CD4-positive, alpha-beta T cell treated with Interferon gamma for 1 hour (primary cell): ENCODE measurements around the gene HACL1.

Experiments
- DNase-seq: peaks from one replicate; pipeline ENCODE4 v3.0.0-alpha.2; 2020

The HACL1 gene

DNA sequence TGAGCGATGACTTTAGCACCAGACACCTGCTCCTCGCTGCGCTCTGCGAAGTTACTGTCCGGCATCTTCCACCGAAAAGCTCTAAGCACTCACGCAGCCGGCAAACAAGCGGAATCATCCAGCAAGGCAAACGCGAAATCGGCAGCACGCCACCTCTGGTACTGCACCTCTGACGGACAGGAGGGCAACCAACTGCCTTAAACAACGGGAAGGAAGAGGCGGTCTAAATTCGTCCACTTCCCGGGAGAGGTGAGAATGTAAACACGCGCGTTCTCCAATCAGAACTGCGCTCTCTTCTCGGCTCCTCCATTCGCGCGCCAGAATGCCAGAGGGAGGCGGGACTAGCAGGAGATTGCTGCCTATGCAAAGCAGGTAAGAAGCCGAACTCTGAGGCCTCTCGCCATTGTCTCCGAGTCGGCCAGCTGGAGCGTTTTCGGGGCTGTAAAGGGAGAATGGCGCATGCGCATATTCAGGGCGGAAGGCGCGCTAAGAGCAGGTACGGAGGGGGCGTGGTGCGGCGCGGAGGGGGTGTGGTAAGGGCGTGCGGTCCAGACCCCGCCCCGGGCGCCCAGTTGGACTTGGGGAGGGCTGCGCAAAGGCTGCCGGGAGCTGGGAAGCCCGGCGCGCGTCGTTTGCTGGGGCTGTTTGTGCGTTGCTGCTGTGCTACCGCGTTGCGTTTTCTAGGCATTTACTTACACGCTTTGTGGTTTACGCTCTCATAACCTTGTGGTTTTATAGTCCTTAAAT lies at the start of gene HACL1, which contains the start of gene BTD:
HACL1 (minus strand) TSS at position 171 of the 747 bp plus-strand sequence; CDS start at position 65, 106 bp downstream.
BTD (plus strand) TSS at position 347 of the 747 bp plus-strand sequence. CDS start 33,695 bp downstream, outside the sequence.
- peak; percentile 99 for DNase-seq

- no peak for DNase-seq
These were observed 48.5 kb upstream of the HACL1 start for GRCh38 chr3:15649858-15650257.

DNA sequence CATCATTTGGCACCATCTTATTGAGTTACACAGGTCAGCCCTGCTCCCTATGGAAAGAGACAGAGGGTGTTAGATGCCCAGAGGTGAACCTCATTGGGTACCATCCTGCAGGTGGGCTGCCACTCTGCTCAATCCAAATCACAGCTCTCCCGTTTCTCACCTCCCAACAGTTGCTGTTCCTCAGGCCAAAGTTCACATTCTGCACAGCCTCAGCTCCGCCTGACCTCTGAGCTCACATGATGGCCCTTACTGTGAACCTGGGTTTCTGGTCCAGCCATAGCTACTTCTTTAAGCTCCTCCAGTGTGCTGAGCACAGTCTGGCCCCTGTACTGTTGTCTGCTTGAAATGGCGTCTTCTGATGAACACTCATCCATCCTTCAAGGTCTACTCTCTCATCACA lies 48.0 kb upstream of the HACL1 start:
- no peak for DNase-seq

GRCh38 chr3:15647611-15648167 lies 46.3 kb upstream of the HACL1 start:
- DNase-seq = peak; percentile 52

- no peak for DNase-seq
These were observed 45.6 kb upstream of the HACL1 start for GRCh38 chr3:15646851-15647511.

- DNase-seq = no peak
These were observed 44.6 kb upstream of the HACL1 start for GRCh38 chr3:15645740-15646501.

DNA sequence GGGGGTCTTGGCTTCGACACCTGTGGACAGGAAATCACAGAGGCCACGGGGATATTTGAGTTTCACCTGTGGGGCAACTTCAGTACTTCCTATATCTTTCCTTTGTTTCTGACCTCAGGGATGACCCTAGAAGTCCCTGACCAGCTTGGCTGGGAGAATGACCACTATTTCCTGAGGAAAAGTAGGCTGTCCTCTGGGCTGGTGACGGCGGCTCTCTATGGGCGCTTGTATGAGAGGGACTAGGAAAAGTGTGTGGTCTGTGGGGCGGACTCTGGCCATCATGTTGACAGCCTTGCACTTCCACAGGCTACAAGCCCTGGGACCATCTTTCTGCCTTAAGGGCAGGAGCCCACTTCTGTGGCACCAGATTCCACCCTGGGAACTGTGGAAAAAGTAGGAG lies 43.9 kb upstream of the HACL1 start:
- no peak for DNase-seq

GRCh38 chr3:15638891-15639262 lies 37.5 kb upstream of the HACL1 start:
- no peak for DNase-seq

DNA sequence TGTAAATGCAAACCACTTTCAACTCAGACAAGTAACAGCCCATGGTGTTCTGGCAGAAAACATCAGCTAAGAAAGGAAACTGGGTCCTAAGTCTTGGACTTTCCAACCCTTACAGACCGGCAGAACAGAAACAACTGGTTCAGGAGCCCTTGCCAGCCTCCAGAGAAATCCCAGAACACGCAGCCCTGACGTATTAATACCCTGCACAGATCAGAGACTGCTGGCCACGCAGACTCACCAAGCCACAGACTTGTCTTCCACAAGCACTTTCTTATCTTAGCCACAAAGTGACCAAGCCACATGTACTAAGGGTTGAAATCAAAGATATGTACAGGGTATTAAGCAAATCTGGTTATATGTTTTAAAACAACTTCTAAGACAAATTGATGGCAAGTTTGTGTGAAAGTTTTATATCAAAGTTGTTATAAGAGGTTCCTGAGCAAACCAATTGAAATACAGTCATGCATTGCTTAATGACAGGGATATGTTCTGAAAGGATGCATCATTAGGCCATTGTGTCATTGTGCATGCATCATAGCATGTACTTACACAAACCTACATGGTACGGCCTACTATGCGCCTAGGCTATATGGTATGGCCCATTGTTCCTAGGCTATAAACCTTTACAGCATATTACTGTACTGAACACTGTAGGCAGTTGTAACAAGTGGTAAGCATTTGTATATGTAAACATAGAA lies 37.0 kb upstream of the HACL1 start:
- DNase-seq = no peak

DNA sequence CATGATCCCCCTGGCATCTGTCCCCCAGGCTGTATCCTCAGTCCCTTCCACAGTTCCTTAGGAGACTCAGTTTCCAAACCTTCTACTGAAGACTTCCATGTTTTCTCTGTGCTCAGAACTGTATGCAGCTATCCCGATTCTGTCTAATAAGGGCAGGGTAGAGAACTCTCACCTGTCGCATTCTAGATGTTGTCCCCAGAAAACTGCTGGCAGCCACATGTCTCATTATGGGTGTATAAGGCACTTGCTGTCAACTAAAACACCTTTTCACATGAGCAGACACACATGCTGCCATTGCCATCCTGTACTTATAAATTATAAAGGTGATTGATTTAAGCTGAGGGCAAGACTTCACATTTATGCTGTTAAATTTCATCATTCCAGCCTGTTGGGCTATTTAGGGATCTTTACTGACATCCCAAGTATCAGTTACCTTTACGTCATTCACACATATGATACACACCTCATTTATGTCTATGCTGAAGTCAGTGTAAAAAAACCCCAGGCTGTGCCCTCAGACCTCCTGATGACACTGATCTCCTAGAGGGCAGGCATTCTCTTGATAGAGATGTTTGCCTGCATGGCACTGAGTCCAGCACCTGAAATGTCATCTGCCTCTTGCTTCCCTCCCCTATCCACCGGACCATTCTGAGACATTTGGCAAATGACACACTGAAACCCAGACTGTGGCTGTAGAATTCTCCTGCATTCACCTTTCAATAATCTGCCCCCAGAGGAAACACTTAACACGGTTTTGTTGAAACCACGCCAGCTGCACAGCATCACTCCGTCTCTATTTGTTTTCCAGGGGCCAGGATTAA lies 36.0 kb upstream of the HACL1 start:
- DNase-seq = no peak

DNA sequence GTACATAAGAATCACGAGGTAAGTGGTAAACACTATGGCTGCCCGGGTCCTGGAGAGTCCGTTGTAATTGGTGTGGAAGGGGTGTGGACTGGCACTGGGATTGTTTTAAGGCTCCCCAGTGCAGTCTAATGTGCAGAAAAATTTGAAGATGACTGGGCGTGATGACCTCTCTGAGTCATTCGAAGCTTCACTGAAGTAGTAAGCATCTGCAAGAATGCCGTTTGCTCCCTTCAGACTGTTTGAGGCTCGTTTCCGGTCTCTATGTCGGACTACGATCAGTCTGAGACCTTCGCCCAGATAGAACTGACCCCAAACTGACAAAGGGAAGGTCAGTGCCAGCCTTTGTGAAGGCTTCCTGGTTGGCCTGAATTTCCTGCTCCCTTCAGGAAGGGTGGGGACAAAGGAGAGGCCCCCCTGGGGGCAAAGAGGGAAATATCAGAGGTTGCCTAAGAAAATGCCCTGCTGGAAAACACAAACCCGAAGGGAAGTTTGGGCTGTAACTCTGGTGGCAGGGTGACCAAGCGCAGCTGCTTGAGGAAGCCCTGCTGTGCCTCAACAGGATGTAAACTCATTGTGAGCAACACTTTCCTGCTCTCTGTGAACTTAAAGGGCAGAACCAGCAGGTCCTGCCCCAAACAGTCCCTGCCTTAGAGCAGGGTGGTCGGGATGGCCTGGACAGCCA lies 34.8 kb upstream of the HACL1 start:
- DNase-seq = peak; percentile 32

DNA sequence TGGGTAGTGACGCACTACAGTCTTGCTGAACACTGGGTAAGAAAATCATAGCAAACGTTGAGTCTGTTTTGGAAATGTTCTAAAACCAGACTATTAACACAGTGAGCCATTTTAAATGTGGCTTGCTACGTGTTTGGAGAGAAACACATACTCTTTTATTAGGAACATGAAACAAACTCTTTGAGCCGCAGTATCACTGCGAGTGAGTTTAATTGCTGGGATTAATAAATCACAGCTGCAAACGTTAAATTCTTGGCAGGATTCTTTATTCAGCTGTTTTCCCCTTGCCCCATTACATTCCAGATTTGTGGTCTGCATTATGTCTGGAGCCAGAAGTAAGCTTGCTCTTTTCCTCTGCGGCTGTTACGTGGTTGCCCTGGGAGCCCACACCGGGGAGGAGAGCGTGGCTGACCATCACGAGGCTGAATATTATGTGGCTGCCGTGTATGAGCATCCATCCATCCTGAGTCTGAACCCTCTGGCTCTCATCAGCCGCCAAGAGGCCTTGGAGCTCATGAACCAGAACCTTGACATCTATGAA lies 33.8 kb upstream of the HACL1 start:
- DNase-seq = no peak

- DNase-seq = no peak
These were observed 33.3 kb upstream of the HACL1 start for GRCh38 chr3:15634671-15635070.

DNA sequence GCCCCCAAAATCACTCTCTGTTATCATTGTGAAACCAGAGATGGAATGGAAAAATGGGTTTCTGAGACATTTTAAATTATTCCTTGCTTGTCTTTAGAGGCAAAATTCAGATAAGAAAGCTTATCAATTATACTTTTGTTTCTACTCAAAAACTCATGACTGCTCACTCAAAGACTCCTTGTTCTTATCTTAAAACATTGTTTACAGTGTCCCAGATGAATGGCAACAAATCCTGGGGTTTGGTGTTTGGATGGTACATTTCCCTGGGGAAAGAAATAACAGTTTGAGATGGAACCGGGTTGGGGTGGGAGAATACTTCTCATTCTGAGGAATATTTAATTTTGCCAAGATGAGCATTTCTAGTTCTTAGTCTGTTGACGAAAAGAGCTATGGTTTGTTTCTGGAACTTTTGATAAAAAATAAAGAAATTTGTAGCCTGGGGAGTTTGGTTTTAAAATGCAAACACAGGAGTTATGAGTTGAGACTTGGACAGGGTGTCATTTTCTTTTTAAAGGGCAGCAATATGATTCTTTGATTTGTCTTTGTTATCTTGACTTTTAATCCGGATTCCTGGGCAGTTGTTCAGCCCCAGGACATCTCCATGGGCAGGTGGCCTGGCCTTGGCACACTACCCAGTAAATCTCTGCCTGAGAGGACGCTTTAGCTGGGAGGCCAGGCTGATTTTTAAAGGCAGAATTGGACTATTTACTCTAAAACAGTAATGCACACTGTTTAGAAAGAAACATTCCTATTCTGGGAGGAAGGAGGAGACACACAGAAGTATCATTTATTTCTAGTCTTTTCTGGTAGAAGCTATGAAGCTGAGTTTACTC lies 32.6 kb upstream of the HACL1 start:
- DNase-seq = no peak

GRCh38 chr3:15633159-15633558 lies 31.8 kb upstream of the HACL1 start:
- DNase-seq = no peak

- no peak for DNase-seq
These were observed 30.8 kb upstream of the HACL1 start for GRCh38 chr3:15632212-15632580.

GRCh38 chr3:15631426-15632211 lies 30.2 kb upstream of the HACL1 start:
- no peak for DNase-seq

DNA sequence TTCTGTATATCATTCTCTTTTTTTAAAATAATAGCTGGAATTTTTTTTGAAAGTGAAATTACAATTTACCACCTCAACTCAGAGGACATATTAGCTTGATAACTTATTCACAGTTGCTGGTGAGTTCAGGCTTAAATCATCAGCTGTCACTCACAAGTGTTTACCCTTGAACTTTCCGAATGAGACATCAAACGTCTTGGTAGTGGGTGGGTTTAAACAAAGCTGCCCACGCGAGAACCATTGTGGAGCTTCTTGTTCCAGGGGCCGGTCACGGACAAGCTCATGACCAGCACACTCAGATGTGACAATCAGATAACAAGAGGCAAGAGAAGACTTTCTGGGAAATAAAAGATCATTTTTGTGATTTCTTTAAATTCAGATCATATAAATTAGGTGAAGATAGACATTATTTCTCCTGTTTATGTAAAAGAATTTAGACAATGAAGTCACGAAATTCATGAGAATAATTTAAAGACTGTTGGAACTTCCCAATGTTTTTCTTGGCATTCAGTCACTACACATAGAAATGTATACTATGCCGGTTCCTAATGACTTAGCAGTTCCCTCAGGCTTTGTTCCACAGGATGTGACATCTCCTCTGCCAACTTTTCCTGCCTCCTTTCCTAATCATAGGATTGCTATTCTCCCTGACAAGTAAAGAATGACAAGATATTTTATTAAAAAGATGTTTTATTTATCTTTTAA lies 29.4 kb upstream of the HACL1 start:
- DNase-seq = no peak
